ENCODE measurements around the gene EFCAB12.

DNA sequence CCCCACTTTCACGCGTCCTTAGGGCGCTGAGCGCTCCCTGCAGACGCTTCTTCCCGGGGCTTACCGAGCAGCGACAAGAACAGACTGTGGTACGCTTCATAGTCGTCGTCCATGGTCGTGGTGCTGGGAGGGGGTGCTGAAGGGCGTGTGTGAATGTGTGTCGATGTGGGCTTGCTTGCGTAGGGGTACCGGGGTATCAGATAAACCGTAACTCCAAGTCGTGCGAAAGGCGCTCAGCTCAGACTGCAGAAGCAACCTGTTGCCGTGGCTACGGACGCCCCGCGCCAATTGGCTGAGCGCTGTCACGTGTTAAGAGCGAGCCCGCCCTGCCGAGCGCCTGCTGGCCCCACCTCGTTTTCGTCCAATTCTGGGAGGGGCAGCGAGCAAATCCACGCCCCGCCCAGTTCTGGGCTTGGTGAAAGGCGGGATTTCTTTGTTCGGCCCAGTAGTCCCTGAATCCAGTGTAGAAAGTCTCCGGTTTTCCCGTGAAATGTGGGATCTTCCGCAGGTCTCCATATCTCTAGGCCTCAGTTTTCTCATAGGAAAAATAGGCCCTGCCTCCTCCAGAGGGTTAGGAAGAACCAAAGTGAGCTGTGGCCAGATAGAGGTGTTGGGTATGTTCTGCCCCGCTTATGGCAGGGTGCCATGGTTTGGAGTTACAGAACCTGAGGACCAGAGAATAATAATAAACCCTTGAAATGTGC is at the start of gene EFCAB12:
- TF ChIP-seq NRF1 (IDR thresholded peaks at IDR 0.05; ENCODE audit: low read depth, low read length), result no peak
- TF ChIP-seq EZH2 (IDR thresholded peaks at IDR 0.05; ENCODE audit: low read depth, low read length, severe bottlenecking), result no peak
- TF ChIP-seq JUND (IDR thresholded peaks at IDR 0.05; ENCODE audit: low read length), result no peak
- TF ChIP-seq, protein P1, sequence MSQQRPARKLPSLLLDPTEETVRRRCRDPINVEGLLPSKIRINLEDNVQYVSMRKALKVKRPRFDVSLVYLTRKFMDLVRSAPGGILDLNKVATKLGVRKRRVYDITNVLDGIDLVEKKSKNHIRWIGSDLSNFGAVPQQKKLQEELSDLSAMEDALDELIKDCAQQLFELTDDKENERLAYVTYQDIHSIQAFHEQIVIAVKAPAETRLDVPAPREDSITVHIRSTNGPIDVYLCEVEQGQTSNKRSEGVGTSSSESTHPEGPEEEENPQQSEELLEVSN (IDR thresholded peaks at IDR 0.05), result peak; percentile 64
- TF ChIP-seq POLR2A (IDR thresholded peaks at IDR 0.05; ENCODE audit: control extremely low read depth in 1 of 2, low read depth in 2 of 2, low read length in 2 of 2), result peak in 1 of 2 experiments; percentile 73; a peak in 2 of 3 replicates
- TF ChIP-seq RAD21 (IDR thresholded peaks at IDR 0.05 in 1 of 2, conservative IDR thresholded peaks at IDR 0.05 in 1 of 2; ENCODE audit: low read depth in 2 of 2, low read length in 2 of 2), result no peak
- TF ChIP-seq TAF1 (IDR thresholded peaks at IDR 0.05; ENCODE audit: low read depth, low read length), result peak; percentile 66; the same call in 1 of the 2 replicates
- TF ChIP-seq, protein P2, sequence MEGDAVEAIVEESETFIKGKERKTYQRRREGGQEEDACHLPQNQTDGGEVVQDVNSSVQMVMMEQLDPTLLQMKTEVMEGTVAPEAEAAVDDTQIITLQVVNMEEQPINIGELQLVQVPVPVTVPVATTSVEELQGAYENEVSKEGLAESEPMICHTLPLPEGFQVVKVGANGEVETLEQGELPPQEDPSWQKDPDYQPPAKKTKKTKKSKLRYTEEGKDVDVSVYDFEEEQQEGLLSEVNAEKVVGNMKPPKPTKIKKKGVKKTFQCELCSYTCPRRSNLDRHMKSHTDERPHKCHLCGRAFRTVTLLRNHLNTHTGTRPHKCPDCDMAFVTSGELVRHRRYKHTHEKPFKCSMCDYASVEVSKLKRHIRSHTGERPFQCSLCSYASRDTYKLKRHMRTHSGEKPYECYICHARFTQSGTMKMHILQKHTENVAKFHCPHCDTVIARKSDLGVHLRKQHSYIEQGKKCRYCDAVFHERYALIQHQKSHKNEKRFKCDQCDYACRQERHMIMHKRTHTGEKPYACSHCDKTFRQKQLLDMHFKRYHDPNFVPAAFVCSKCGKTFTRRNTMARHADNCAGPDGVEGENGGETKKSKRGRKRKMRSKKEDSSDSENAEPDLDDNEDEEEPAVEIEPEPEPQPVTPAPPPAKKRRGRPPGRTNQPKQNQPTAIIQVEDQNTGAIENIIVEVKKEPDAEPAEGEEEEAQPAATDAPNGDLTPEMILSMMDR (IDR thresholded peaks at IDR 0.05; ENCODE audit: control extremely low read depth in 1 of 3, insufficient read depth in 1 of 3, low read depth in 1 of 3, low read length in 3 of 3), result no peak
- no peak for TF ChIP-seq EP300 (IDR thresholded peaks at IDR 0.05; ENCODE audit: borderline replicate concordance in 1 of 2, low read depth in 2 of 2, low read length in 2 of 2)
- TF ChIP-seq FOSL1 (IDR thresholded peaks at IDR 0.05; ENCODE audit: insufficient read depth, low read depth, low read length), result no peak

All from H1 (cell line).